K562 (cell line): ENCODE measurements around the gene FBXW9. TPM values are rescaled to one million over a fixed set of nuclear protein-coding genes. Genes with fewer than 3 reads are reported as not detected.

Source experiments
- BRD9 ChIP-seq: fragments of 450-650 bp; IDR thresholded peaks from 2 replicates; pipeline ENCODE4 v1.6.1; 2018; ENCODE audit warnings: low read depth; ENCODE audit not compliant: partially characterized antibody
- EWSR1 ChIP-seq: fragments of 450-650 bp; IDR thresholded peaks from 2 replicates; pipeline ENCODE4 v1.6.1; 2018; ENCODE audit warnings: borderline replicate concordance, mild to moderate bottlenecking, low read depth, moderate library complexity; ENCODE audit not compliant: partially characterized antibody
- KLF16 ChIP-seq: IDR thresholded peaks from 2 replicates; pipeline ENCODE4 v1.6.1; 2016; ENCODE audit warnings: antibody characterized with exemption
- MAFK ChIP-seq: IDR thresholded peaks from 2 replicates; pipeline ENCODE4 v1.6.1; 2011; ENCODE audit warnings: low read length, improper control_type of control experiment
- PTBP1 ChIP-seq: fragments of 200-400 bp; formaldehyde crosslinking; IDR thresholded peaks from 2 replicates; pipeline ENCODE4 v1.6.1; 2017; ENCODE audit warnings: low read depth, low read length
- SMAD2 ChIP-seq: fragments of 150-350 bp; IDR thresholded peaks from 2 replicates; pipeline ENCODE4 v1.6.1; 2014; ENCODE audit warnings: low read depth, mild to moderate bottlenecking, low read length
- TBP ChIP-seq: optimal IDR thresholded peaks from 2 replicates; pipeline ENCODE3; 2011; ENCODE audit warnings: low read depth, low read length, improper control_type of control experiment
- ZNF197 ChIP-seq: fragments of 200-800 bp; sonication (Bioruptor generic); IDR thresholded peaks from 2 replicates; pipeline ENCODE4 v1.6.1; 2016; ENCODE audit warnings: low read depth, missing genetic modification characterization, missing compliant biosample characterization
- ZNF280A ChIP-seq: fragments of 450-650 bp; IDR thresholded peaks from 2 replicates; pipeline ENCODE4 v1.6.1; 2018; ENCODE audit warnings: mild to moderate bottlenecking, low read depth; ENCODE audit not compliant: partially characterized antibody
- ZNF655 ChIP-seq: fragments of 250-450 bp; sonication (Bioruptor Pico); IDR thresholded peaks from 2 replicates; pipeline ENCODE4 v1.5.0; 2021
- polyA plus RNA-seq, 8 experiments: library from polyadenylated mRNA; depleted of rRNA in 4 of 8; stranded (reverse) in 5 of 8; unstranded in 3 of 8; fragments of >200 nt; fragmentation: Nextera tagmentation in 2 of 8; fragmentation: Illumina TruSeq in 1 of 8; extraction: Ambion mirVana in 2 of 8; extraction: Trizol in 1 of 8; gene quantifications; 2 replicates each; pipeline versions ENCODE4 v1.2.1 to v1.2.3, GENCODE V29; 2011 to 2014; ENCODE audit warnings: inconsistent platforms in 1 of 8, missing spikeins in 1 of 8
- total RNA-seq, 7 experiments: library from RNA; depleted of rRNA in 6 of 7; stranded (reverse); fragments of >200 nt in 6 of 7; fragmentation: Illumina TruSeq in 2 of 7; extraction: Trizol in 2 of 7; gene quantifications; 2 replicates each; pipeline versions ENCODE4 v1.2.1 to v1.2.3, GENCODE V29; 2011 to 2021; ENCODE audit warnings: low replicate concordance in 1 of 7
- TF ChIP-seq, protein P1 (sequence below): IDR thresholded peaks from 3 replicates; pipeline ENCODE4 v1.6.1; 2011; ENCODE audit warnings: borderline replicate concordance, mild to moderate bottlenecking, moderate library complexity; ENCODE audit not compliant: insufficient read length; ENCODE audit errors: extremely low read depth

Gene FBXW9
- total and polyA plus RNA-seq, 9 of the 15 experiments (the other 6 are each of a cell fraction or from before 2014, with no cell fraction given), result 0.23 to 21.7 (median 6.2) TPM

DNA sequence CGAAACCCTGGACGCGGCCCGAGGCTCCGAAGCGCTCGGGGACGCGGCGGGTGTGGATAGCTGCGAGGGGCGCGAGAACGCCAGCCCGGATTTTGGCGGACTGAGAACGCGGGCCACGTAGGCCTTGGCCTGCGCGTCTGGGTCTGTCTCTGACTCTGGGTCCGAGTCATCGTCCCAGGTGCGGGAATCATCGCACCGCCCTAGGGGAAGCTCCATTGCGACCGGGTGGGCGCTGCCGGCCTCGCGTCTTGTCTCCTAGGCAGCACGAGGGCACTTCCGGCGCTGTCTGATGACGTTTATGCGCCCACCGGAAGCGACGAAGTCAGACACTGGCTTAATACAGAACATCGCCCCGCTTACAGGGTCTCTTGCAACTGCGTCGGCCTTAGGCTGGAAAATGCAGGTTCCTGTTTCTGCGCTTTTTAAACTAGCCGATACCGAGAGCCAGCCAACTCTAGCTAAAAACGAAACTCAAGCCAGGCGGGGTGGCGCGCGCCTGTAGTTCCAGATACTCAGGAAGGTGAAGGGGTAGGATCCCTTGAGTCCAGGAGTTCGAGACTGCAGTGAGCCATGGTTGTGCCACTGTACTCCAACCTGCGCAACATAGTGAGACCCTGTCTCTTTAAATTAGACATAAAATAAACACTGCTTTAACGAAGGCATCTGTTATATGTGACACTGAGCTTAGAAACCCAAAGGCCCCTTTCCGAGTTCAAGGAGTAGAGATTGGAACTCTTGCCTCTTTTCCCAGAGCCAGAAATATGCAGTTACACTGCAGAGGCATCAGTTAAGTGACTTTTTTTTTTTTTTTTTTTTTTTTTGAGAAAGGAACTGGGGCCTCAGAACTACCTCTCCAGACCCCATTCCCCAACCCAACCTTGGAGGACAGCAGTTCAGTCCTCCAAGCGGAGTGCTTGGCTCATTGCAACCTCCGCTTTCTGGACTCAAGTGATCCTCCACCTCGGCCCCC is at the start of gene FBXW9 (continued):
- TF ChIP-seq, protein P1, sequence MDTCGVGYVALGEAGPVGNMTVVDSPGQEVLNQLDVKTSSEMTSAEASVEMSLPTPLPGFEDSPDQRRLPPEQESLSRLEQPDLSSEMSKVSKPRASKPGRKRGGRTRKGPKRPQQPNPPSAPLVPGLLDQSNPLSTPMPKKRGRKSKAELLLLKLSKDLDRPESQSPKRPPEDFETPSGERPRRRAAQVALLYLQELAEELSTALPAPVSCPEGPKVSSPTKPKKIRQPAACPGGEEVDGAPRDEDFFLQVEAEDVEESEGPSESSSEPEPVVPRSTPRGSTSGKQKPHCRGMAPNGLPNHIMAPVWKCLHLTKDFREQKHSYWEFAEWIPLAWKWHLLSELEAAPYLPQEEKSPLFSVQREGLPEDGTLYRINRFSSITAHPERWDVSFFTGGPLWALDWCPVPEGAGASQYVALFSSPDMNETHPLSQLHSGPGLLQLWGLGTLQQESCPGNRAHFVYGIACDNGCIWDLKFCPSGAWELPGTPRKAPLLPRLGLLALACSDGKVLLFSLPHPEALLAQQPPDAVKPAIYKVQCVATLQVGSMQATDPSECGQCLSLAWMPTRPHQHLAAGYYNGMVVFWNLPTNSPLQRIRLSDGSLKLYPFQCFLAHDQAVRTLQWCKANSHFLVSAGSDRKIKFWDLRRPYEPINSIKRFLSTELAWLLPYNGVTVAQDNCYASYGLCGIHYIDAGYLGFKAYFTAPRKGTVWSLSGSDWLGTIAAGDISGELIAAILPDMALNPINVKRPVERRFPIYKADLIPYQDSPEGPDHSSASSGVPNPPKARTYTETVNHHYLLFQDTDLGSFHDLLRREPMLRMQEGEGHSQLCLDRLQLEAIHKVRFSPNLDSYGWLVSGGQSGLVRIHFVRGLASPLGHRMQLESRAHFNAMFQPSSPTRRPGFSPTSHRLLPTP, result peak; percentile 33
- peak; percentile 43 for TF ChIP-seq TBP
- TF ChIP-seq PTBP1, result 0 out of 2 replicates have a peak, but pooled peaks have one; percentile 21
- TF ChIP-seq EWSR1, result no peak
- TF ChIP-seq ZNF655, result no peak
- no peak for TF ChIP-seq SMAD2
- no peak for TF ChIP-seq KLF16
- no peak for TF ChIP-seq BRD9
- TF ChIP-seq MAFK, result peak; percentile 29; the same call in 1 of the 2 replicates
- TF ChIP-seq ZNF280A, result no peak
- no peak for TF ChIP-seq ZNF197 (CRISPR knock-in tag)
